Colonic mucosa (tissue), 4 donors: ENCODE results near the gene PFDN1. TPM values are rescaled to one million over a fixed set of nuclear protein-coding genes. Genes with fewer than 3 reads are reported as not detected.

Source experiments
- DNase-seq: peaks from one replicate; pipeline ENCODE4 v3.0.0-alpha.2; 2020
- H3K27ac ChIP-seq: fragments of 200-600 bp; one replicate; pipeline ENCODE4 v1.8.0; 2021
- H3K27me3 ChIP-seq: fragments of 200-600 bp; one replicate; pipeline ENCODE4 v1.8.0; 2021
- H3K36me3 ChIP-seq: fragments of 200-600 bp; one replicate; pipeline ENCODE4 v1.8.0; 2021
- H3K4me1 ChIP-seq: fragments of 200-600 bp; one replicate; pipeline ENCODE4 v1.8.0; 2021; ENCODE audit warnings: mild to moderate bottlenecking
- H3K4me3 ChIP-seq: fragments of 200-600 bp; one replicate; pipeline ENCODE4 v1.8.0; 2021
- H3K9ac ChIP-seq, 2 donors: one replicate each; pipeline ENCODE4 v1.7.0; 2013; ENCODE audit warnings: control low read depth in 2 of 2, low read depth in 2 of 2, low read length in 2 of 2
- H3K9me3 ChIP-seq: fragments of 200-600 bp; one replicate; pipeline ENCODE4 v1.8.0; 2021
- CTCF ChIP-seq: fragments of 200-600 bp; IDR thresholded peaks from one replicate; pipeline ENCODE4 v1.8.0; 2022; ENCODE audit warnings: antibody characterized with exemption, mild to moderate bottlenecking
- intact Hi-C: fragments of 100-400 bp; cut with DNase I; formaldehyde crosslinking; loops from one replicate; pipeline ENCODE4 v1.14.1; 2022
- total RNA-seq, 2 donors: library from RNA; stranded (reverse); fragmentation: NEBNext Ultra II Directional in 1 of 2; extraction: Animal tissue kit (Norgen Biotek cat#: 25700) in 1 of 2; gene quantifications; one replicate each; pipeline ENCODE4 v1.2.1, GENCODE V29; 2021
- donor health status: healthy.
- donor health status: DM: no; HTN: no; CAD: no.
- donor health status: DM: no; HTN: no; CAD: no.

PFDN1 gene
- total RNA-seq, 2 donors from 2014 or later: 41.2 to 41.4 TPM

GRCh38 chr5:140220698-140221064, 82.2 kb downstream of the PFDN1 start:
- TF ChIP-seq CTCF: no peak
- intact Hi-C loops: loop anchor here (5.0 kb wide), 1 partner anchor 33 kb away; no protein-coding TSS in a partner anchor
- Histone ChIP-seq H3K9me3 (no peaks in the 10 kb centered on the region), H3K27ac (no peak overlapping the region), H3K9ac (peak overlapping the region in 1 of 2 donors; percentile 19), H3K36me3 (no peaks in the 10 kb centered on the region), H3K4me1 (peaks cover 30% of the 10 kb centered on the region), H3K27me3 (no peaks in the 10 kb centered on the region), H3K4me3 (no peak overlapping the region)
- DNase-seq: no peak

- intact Hi-C loops: loop anchor here (5.0 kb wide), 1 partner anchor 33 kb away; no protein-coding TSS in a partner anchor
- TF ChIP-seq CTCF: no peak
- no peak for DNase-seq
- no peaks in the 10 kb centered on the region for H3K27me3 ChIP-seq
- no peaks in the 10 kb centered on the region for H3K9me3 ChIP-seq
- H3K4me3 ChIP-seq: no peak overlapping the region
- peaks cover 30% of the 10 kb centered on the region for H3K4me1 ChIP-seq
- H3K27ac ChIP-seq: peak overlapping the region; percentile 70
- H3K36me3 ChIP-seq: no peaks in the 10 kb centered on the region
- H3K9ac ChIP-seq: peak overlapping the region in 1 of 2 donors; percentile 56
These were observed 82.7 kb downstream of the PFDN1 start for GRCh38 chr5:140220032-140220697.

GRCh38 chr5:140219068-140219991, 83.6 kb downstream of the PFDN1 start:
- H3K27me3 ChIP-seq: no peaks in the 10 kb centered on the region
- H3K4me3 ChIP-seq: no peak overlapping the region
- no peak for TF ChIP-seq CTCF
- no peaks in the 10 kb centered on the region for H3K36me3 ChIP-seq
- peak overlapping the region in 1 of 2 donors; percentile 56 for H3K9ac ChIP-seq
- no peaks in the 10 kb centered on the region for H3K9me3 ChIP-seq
- H3K4me1 ChIP-seq: peaks cover 30% of the 10 kb centered on the region
- H3K27ac ChIP-seq: peak overlapping the region; percentile 70
- peak; percentile 61 for DNase-seq
- intact Hi-C loops: no loop called here

- DNase-seq: no peak
- Histone ChIP-seq H3K9me3 (no peaks in the 10 kb centered on the region), H3K4me1 (peaks cover 25% of the 10 kb centered on the region), H3K27ac (no peak overlapping the region), H3K27me3 (no peaks in the 10 kb centered on the region), H3K9ac (no peak overlapping the region), H3K4me3 (no peak overlapping the region), H3K36me3 (no peaks in the 10 kb centered on the region)
- intact Hi-C loops: no loop called here
- TF ChIP-seq CTCF: no peak
These were observed 85.4 kb downstream of the PFDN1 start for GRCh38 chr5:140217299-140218026.

DNA sequence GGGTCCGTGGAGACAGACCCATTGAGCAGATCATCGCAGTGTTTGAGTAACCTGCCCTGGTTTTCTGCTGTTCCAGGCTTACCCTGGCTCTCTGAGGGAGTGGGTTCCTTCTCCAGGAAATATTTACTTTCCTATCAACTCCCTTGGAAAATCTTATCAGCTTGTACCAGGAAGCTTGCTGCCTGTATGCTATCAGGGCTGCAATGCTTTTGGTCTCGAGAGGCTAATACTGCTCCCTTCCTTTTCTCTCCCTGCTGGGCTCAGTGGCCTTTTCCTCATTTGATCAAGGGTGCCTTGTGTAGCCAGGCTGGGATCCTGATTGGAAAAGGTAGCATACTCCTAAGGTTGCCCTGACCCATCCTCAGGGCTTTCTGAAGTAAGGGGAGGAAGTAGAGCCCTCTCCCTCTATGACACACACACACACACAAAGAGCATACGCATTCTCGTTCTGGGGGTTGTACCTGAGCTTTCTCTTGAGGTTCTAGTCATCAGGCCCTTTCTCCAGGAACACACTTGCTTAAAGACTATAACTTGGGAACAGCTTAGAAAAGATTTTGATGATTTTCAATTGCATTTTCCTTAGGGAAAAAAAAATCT, 86.3 kb downstream of the PFDN1 start:
- H3K9ac ChIP-seq: peak overlapping the region in 1 of 2 donors; percentile 12
- H3K36me3 ChIP-seq: no peaks in the 10 kb centered on the region
- intact Hi-C loops: no loop called here
- no peaks in the 10 kb centered on the region for H3K27me3 ChIP-seq
- H3K4me3 ChIP-seq: no peak overlapping the region
- H3K9me3 ChIP-seq: no peaks in the 10 kb centered on the region
- peak overlapping the region; percentile 68 for H3K27ac ChIP-seq
- H3K4me1 ChIP-seq: peaks cover 18% of the 10 kb centered on the region
- DNase-seq: peak; percentile 56
- TF ChIP-seq CTCF: no peak
